Erythroblast (primary cell): ENCODE results near the gene MPRIP.

Experiments
- GATA1 ChIP-seq: IDR thresholded peaks from 2 replicates; pipeline ENCODE4 v1.6.1; 2011; ENCODE audit warnings: low read depth, mild to moderate bottlenecking, control low read depth, low read length, moderate library complexity
- POLR2A ChIP-seq: IDR thresholded peaks from 2 replicates; pipeline ENCODE4 v1.6.1; 2011; ENCODE audit warnings: mild to moderate bottlenecking, low read length

DNA sequence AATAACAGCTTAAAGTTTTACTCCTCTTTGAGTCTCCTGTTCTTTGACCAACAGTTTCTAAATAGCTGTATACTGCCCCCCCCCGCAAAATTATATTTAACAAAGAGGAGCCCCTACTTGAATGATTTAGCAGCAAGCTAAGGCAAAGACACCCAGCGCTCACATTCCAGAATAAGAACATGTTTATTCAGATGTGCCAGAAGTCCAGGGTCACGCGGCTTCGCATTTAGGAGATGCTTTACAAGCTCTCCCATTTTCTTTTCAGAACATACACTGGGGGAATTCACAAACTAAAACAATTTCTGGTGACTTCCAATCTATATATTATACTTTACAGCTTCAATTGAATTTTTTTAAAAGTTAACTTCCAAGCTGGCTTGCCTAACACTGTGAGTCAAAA is 158.6 kb downstream of the MPRIP start:
- TF ChIP-seq POLR2A: no peak
- no peak for TF ChIP-seq GATA1
